ENCODE measurements around the gene TAAR9.

DNA sequence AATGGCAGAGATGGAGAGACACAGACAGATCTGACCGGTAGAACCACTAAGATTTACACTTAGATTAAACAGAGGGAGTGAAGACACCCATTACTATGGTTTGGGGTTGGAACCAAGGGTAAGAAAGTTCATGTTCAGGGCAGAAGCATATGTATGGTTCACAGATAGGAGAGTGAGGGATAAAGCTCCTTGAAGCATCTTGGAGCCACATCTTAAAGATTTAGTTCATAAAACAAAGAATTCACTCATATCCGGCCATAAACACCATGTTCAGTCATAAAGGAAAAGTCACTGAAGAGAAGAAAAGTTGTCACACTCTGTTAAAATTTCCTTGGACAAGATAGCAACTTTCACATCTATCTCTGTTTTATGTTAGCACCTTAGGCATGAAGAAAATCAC is 43.1 kb upstream of the TAAR9 start:
- TF ChIP-seq POLR2A (IDR thresholded peaks at IDR 0.05; ENCODE audit: low read depth) (no peak), POLR2AphosphoS5 (IDR thresholded peaks at IDR 0.05) (no peak)
- TF ChIP-seq, protein P1, sequence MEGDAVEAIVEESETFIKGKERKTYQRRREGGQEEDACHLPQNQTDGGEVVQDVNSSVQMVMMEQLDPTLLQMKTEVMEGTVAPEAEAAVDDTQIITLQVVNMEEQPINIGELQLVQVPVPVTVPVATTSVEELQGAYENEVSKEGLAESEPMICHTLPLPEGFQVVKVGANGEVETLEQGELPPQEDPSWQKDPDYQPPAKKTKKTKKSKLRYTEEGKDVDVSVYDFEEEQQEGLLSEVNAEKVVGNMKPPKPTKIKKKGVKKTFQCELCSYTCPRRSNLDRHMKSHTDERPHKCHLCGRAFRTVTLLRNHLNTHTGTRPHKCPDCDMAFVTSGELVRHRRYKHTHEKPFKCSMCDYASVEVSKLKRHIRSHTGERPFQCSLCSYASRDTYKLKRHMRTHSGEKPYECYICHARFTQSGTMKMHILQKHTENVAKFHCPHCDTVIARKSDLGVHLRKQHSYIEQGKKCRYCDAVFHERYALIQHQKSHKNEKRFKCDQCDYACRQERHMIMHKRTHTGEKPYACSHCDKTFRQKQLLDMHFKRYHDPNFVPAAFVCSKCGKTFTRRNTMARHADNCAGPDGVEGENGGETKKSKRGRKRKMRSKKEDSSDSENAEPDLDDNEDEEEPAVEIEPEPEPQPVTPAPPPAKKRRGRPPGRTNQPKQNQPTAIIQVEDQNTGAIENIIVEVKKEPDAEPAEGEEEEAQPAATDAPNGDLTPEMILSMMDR (IDR thresholded peaks at IDR 0.05) = no peak

All from esophagus muscularis mucosa (tissue), 3 donors.